NCI-H748 treated with DMSO at 0.1 percent for 48 hours (cell line): ENCODE data around the gene TCF7L1.
A peak's percentile ranks its signal among the peaks of the same experiment; 100 is the strongest.
"Not testable (repeated sequence)": the region's sequence is repeated elsewhere in the genome, so short reads cannot be mapped to it uniquely, and the experiment has no call there.

Experiments used
- DNase-seq: peaks from one replicate; lab custom pipeline; 2025; lab: John Stamatoyannopoulos, UW

The TCF7L1 gene

DNA sequence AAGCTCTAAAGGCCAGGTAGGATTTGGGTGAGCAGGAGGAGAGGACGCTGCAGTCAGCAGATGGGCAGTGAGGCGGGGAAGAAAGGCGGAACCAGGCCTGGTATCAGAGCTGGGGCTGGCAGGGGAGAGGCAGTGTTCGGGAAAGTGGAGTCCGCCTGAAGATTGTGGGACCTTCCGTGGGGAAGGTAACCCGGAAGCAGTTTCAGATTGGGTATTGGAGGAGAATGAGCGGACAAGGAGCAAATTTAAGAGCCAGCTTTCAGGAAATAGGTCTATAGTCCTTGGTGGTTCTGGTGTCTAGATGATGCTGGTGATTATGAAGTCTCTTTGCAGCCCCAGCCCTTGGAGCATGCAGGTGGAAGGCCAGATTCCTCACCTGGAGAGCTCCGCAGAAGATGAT lies 51.0 kb downstream of the TCF7L1 start:
- no peak for DNase-seq

DNA sequence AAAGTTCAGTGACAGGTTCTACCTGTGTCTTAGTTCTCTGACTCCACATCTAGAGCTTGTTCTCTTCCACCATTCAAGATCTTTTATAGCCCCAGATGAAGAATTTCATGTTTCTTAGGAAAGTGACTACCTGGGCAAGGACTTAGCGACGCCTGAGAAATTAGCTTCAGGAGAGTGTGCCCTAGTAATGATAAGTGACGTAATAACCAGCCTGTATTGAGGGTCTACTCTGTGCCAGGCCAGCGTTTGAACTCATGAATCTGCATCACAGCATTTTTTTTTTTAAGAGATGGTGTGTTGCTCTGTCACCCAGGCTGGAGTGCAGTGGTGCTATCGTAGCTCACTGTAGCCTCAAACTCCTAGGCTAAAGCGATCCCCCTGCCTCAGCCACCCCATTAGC lies 51.8 kb downstream of the TCF7L1 start:
- DNase-seq, result no peak

DNA sequence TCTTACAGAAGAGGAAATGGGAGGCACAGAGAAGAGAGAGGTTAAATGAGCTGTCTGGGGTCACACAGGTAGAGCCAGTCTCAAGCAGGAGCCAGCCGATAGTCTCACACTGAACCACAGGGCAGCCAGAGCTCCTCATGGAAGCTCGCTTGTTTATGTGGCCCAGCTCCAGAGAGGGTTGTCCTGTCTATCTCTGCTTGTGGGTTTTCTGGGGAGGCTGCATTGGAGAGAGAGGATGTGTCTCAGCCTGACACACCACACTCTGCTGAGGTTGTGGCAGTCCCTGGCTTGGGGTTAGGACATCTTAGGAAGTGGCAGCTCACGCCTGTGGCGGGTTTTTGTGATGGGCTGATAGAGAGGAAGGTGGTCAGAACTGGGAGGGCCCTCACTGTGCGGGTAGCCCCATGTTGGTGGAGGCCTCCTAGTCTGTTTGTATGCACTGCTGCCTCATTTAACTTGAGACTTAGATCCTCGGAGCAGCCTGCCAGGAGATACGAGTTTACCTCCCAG lies 52.3 kb downstream of the TCF7L1 start:
- no peak for DNase-seq

DNA sequence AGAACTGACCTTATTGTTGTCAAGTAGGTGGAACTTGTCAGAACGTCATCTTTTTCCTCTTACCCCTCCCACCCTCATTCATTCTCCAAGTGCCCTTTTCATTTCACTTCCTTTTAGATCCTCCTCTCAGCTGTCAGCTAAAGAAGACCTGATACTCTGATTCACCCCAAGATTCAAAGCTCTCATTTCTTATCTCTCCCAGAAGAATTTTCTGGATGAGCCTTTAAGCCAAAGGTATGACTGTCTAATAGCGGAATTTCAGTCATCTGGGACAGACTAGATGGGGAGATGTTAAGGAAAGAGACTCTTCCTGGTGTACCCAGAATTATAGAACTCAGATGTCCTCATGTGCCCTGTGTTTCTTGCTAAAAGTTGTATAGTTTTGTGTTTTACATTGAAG lies 53.9 kb downstream of the TCF7L1 start:
- DNase-seq, result no peak

GRCh38 chr2:85188852-85189251 lies 55.7 kb downstream of the TCF7L1 start:
- DNase-seq, result no peak

DNA sequence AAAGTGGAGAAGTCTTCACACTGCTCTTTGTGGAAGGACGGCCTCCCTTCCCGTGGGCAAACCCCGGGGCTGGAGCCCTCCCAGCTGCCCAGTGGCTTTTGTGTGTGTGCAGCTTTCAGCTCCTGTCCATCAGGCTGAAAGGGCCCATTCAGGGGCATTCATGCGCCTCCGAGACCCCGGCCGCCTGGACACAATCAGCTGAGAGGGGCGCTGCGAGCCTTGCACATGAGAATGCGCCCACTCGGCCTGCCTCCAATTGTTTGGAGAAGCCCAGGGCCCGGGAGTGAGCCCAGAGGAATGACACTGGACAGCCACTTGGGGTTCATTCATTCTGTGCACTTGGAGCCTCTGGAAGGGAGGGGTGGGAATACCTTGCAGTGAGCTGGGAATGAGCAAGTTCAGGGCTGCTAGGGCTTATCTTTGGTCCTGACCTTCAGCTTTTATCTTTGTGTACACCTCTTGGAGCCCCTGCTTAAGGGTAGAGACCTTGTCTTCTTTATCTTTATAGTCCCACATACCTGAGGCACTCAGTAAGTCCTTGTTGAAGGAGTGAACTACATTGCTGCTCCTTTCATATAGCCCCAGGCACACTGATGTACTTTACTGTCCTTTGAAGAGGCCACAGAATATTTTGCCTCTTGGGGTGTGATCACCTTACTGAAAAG lies 56.5 kb downstream of the TCF7L1 start:
- DNase-seq, result no peak

DNA sequence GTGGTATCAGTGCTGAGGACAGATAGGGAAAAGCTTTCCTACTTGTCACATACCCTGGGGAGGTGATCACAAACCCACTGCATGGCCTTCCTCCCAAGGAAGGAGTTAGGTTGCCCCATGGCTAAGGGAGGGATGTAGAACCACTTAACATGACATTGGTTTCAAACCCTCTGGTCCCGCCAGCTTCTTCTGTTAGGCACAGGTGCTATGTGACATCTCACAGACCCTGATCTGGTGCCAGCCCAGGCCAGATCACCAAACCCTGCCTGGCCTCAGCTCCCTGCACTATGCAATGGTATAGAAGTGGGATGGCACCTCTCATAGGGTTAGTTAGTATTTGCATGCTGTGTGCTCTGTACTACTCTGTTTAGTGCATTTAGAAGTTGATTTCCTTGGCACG lies 58.0 kb downstream of the TCF7L1 start:
- no peak for DNase-seq

DNA sequence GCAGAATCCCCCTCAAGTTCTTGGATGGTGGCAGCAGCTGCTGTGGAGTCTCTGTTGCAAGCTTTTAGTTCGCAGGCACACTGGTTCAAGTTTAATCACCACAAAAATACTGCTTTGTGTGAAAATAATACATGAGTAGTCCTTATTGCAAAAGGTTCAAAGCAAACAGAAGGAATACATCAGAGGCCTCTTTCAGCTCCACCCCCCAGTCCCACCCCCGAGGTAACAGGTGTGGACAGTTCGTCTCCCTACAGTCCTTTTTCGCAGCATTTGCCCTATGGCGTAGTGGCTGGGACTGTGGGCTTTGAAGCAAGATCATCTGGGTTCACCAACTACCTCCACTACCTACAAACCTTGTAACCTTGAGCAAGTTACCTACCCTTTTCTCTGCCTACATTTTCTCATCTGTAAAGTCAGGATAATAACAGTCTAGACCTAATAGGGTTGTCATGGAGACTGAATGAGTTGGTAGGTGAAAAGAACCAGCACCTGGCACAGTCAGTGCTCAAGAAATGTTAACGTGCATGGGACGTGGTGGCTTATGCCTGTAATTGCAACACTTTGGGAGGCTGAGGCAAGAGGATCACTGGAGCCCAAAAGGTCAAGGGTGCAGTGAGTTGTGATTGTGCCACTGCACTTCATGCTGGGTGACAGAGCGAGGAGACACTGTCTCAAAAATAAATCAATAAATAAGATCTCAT lies 61.7 kb downstream of the TCF7L1 start:
- no peak for DNase-seq

DNA sequence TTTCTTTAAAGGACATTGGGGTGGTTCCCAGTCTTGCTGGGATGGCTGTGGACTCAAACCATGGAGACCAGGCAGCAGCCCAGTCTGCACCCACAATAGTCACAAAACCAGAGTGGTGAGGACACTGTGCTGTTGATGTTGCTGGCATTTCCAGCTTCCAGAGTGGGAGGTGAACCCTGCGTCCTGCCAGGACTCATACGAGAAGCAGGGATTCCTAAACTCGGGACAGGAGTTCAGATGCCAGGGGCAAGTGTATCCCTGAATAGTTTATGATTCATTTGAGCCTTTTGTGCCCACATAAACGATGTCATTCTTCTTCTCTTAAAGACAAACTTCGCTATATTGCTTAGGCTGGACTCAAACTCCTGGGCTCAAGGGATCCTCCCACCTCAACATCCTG lies 62.8 kb downstream of the TCF7L1 start:
- DNase-seq, result no peak

GRCh38 chr2:85199698-85200097 lies 66.5 kb downstream of the TCF7L1 start:
- no peak for DNase-seq

GRCh38 chr2:85209887-85210286 lies 76.7 kb downstream of the TCF7L1 start:
- no peak for DNase-seq

DNA sequence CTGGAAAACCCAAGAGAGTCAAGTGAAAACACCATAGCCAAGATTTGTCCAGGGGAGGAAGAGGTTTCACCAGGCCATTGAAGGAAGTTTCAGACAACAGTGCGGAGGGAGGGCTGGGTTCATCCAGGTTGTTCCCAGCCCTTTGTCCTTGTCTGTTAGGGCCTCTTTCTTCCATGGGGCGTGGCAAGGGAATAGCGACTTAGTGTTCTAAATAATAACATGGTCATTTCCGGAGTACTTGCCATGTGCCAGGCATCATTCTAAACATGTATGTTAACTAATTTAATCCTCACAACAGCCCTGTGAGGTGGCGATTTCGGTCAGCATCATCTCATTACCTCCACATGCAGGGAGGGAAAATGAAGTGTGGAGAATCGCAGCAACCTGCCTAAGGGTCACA lies 77.3 kb downstream of the TCF7L1 start:
- DNase-seq, result no peak

DNA sequence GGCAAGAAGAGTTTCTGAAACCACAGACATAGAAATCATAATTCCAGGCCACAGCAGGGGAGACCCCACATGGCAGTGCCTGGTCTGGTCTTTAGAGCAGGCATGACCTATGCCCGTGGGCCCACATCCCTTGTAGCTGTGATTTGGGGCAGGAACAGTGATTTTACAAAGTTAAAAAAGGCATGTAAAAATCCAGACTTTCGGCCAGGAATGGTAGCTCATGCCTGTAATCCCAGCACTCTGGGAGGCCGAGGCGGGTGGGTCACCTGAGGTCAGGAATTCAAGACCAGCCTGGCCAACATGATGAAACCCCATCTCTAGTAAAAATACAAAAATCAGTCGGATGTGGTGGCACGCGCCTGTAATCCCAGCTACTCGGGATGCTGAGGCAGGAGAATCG lies 78.4 kb downstream of the TCF7L1 start:
- not testable (repeated sequence) for DNase-seq

GRCh38 chr2:85212841-85213240 lies 79.6 kb downstream of the TCF7L1 start:
- DNase-seq, result no peak

GRCh38 chr2:85213404-85213803 lies 80.2 kb downstream of the TCF7L1 start:
- no peak for DNase-seq

DNA sequence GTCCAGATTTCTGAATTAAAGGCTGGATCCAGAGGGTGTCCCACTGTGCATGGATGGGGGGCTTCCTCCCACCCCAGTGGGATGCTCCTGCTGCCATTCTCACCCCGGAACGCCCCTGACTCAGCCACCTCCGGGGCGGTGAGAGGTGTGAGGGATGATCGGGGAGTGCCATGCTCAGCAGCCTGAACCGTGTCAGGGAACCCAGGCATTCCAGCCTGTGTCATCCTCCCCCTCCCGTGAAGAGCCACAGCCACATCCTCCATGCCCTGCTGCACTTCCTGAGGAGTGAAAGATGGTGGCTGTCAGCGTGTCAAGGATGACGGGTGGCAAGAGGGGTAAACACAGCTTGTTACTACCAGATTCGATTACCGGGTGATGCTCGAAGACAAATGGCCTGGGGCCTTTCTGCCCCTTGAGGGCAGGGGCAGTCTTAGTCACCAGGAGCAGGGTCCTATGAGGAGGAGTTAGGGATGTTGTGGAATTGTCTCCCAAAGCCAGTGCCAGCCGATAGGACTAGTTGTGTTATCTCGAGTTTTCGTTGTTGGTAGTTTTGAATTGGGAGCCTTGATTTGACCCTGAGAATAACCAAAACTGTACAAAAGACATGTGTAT lies 80.8 kb downstream of the TCF7L1 start:
- no peak for DNase-seq

DNA sequence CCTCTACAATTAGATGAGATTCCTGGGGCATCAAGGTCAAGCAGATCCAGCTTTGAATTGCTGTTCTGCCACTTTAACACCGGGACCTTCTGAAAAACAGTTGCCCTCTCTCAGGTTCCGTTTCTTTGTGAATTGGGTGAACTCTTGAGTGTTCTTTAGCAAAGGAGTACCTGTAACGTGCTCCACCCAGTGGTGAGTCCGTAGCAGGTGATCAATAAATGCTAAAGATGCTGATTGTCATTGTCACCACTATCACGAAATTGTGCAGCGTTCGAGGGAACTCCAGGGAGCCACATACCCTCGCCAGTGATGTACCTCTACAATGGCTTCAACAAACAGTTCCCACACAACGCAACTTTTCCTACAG lies 81.9 kb downstream of the TCF7L1 start:
- no peak for DNase-seq

- DNase-seq, result peak; percentile 46
Measured at GRCh38 chr2:85215448-85216401, 82.5 kb downstream of the TCF7L1 start.

DNA sequence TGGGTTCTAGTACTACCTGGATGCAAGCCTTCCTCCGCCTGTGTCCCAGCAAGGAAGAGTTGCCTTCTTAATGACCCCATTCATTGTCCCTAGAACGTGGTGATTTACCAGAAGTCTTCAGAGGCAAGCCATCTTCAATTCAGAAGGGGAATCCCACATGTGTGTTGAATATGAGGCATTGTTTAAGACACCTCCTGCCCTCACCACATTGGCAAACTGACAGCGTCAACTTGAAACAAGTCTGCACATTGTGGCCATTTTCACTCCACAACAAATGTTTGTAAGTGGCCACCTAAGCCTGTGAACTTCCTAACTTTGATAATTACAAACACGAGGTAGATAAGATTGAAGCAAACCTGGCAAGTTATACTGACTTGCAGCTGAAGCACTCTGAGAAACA lies 83.7 kb downstream of the TCF7L1 start:
- DNase-seq, result no peak

DNA sequence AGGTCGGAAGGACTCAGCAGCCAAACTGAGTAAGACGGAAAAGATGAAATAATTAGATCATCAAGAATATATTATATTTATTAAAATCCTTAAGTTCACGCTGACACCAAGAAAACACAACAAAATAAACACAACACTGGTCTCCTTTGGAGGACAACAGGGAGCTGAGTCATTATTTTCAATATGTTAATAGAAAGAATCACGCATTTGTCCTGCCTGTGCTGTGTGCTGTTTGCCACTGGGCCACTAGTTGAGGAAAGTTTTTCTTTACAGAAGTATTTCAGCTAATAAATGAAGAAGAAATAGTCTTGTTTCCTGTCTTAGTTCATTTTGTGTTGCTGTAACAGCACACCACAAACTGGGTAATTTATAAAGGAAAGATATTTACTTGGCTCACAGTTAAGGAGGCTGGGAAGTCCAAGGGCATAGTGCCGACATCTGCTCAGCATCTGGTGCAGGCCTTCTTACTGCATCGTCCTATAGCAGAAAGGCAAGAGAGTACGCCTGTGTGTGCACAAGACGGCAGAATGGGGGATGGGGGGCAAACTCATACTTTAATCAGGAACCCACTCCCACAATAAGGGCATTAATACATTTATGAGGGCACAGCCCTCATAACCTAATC lies 88.0 kb downstream of the TCF7L1 start:
- DNase-seq, result no peak

GRCh38 chr2:85222792-85223191 lies 89.6 kb downstream of the TCF7L1 start:
- peak; percentile 8 for DNase-seq

DNA sequence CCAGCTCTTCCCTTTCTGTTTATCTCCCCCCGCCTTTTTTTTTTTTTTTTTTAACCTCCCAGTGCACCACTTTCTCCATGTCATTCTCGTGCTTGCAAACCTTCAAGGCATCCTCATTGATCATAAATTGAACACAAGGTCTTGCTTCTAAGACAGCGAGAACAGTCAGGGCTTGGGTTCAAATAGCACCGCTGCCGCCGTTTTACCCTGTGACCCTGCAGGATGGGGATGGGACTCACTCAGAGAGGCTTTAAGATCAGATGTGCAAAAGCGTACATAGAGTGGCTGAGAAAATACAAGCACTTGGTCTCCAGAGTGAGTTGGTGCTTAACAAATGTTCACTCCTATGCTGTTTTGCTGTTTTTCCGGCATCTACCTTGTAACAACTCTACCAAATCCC lies 93.6 kb downstream of the TCF7L1 start:
- DNase-seq, result no peak
